NCI-H226 (cell line): ENCODE results near the gene CHD5.
"Not testable (repeated sequence)": the region's sequence is repeated elsewhere in the genome, so short reads cannot be mapped to it uniquely, and the experiment has no call there.

Experiments used
- DNase-seq: peaks from one replicate; pipeline ENCODE4 v3.0.0-alpha.2; 2015

Gene CHD5

GRCh38 chr1:6180268-6180706 lies at the start of gene CHD5:
Gene CHD5, minus strand, starts transcription at chr1:6180321. Its CDS starts 298 bp downstream, at chr1:6180023.
- no peak for DNase-seq

GRCh38 chr1:6225651-6226050 lies 45.5 kb upstream of the CHD5 start:
- no peak for DNase-seq

- DNase-seq: no peak
Observed at GRCh38 chr1:6224718-6225117, 44.6 kb upstream of the CHD5 start.

GRCh38 chr1:6223617-6224016 lies 43.5 kb upstream of the CHD5 start:
- DNase-seq: no peak

- DNase-seq: peak; percentile 47
Observed at GRCh38 chr1:6222636-6223035, 42.5 kb upstream of the CHD5 start.

GRCh38 chr1:6221210-6221784 lies 41.2 kb upstream of the CHD5 start:
- DNase-seq: no peak

- peak; percentile 51 for DNase-seq
Observed at GRCh38 chr1:6220236-6220635, 40.1 kb upstream of the CHD5 start.

GRCh38 chr1:6219641-6220040 lies 39.5 kb upstream of the CHD5 start:
- DNase-seq: not testable (repeated sequence)

GRCh38 chr1:6218375-6219164 lies 38.4 kb upstream of the CHD5 start:
- no peak for DNase-seq

- DNase-seq: no peak
Observed at GRCh38 chr1:6212193-6212959, 32.3 kb upstream of the CHD5 start.

GRCh38 chr1:6211731-6212130 lies 31.6 kb upstream of the CHD5 start:
- DNase-seq: no peak

GRCh38 chr1:6210591-6211355 lies 30.7 kb upstream of the CHD5 start:
- no peak for DNase-seq

GRCh38 chr1:6209661-6210580 lies 29.8 kb upstream of the CHD5 start:
- DNase-seq: no peak

GRCh38 chr1:6208723-6209660 lies 28.9 kb upstream of the CHD5 start:
- no peak for DNase-seq

- no peak for DNase-seq
Observed at GRCh38 chr1:6207921-6208320, 27.8 kb upstream of the CHD5 start.

- no peak for DNase-seq
Observed at GRCh38 chr1:6207075-6207885, 27.2 kb upstream of the CHD5 start.

GRCh38 chr1:6206520-6206855 lies 26.4 kb upstream of the CHD5 start:
- DNase-seq: no peak

- peak; percentile 95 for DNase-seq
Observed at GRCh38 chr1:6205849-6206519, 25.9 kb upstream of the CHD5 start, which contains the start of gene RNF207. Gene RNF207, plus strand, starts transcription at chr1:6206119. Its CDS starts 417 bp downstream, at chr1:6206536.

- DNase-seq: no peak
Observed at GRCh38 chr1:6202256-6202655, 22.1 kb upstream of the CHD5 start.
